OCI-LY7 (cell line): ENCODE data around the gene TKT.

Source experiments
- CTCF ChIP-seq: fragments of 200-600 bp; sonication (generic); conservative IDR thresholded peaks from 2 replicates; pipeline ENCODE4 v1.5.1; 2014; ENCODE audit warnings: mild to moderate bottlenecking, antibody characterized with exemption, low read length, moderate library complexity, mixed read lengths
- EZH2phosphoT487 ChIP-seq: fragments of 200-600 bp; sonication (generic); IDR thresholded peaks from 2 replicates; pipeline ENCODE4 v1.6.1; 2018; ENCODE audit warnings: low read depth, borderline replicate concordance, mild to moderate bottlenecking, mixed run types, antibody characterized with exemption, low read length, moderate library complexity, mixed read lengths

- no peak for TF ChIP-seq EZH2phosphoT487
- no peak for TF ChIP-seq CTCF
Measured at GRCh38 chr3:53269888-53270880, 14.4 kb upstream of the TKT start.
